Testis (tissue), 3 donors: ENCODE data around the gene NRCAM. TPM values are rescaled to one million over a fixed set of nuclear protein-coding genes. Genes with fewer than 3 reads are reported as not detected.

ENCODE experiments used
- DNase-seq: peaks from one replicate; pipeline ENCODE4 v3.0.0-alpha.2; 2019
- H3K27ac ChIP-seq, 2 donors: fragments of 200-600 bp; sonication (generic); one replicate each; pipeline ENCODE4 v1.5.1; 2019
- H3K27me3 ChIP-seq: fragments of 200-600 bp; sonication (generic); one replicate; pipeline ENCODE4 v1.5.1; 2019
- H3K36me3 ChIP-seq: fragments of 200-600 bp; sonication (generic); one replicate; pipeline ENCODE4 v1.5.1; 2017; ENCODE audit warnings: low read depth; ENCODE audit errors: missing control alignments
- H3K4me1 ChIP-seq: fragments of 200-600 bp; sonication (generic); one replicate; pipeline ENCODE4 v1.5.1; 2019
- H3K4me3 ChIP-seq, 2 donors: fragments of 200-600 bp; sonication (generic); one replicate each; pipeline ENCODE4 v1.5.1; 2017 to 2019
- H3K9me3 ChIP-seq: fragments of 200-600 bp; sonication (generic); one replicate; pipeline ENCODE4 v1.5.1; 2017
- POLR2A ChIP-seq: fragments of 450-650 bp; IDR thresholded peaks from one replicate; pipeline ENCODE4 v1.6.1; 2017; ENCODE audit warnings: antibody characterized with exemption, mild to moderate bottlenecking, moderate library complexity
- WGBS, 2 donors: methylation state at CpG; one replicate each; pipeline ENCODE4 v1.1.5; 2018; 5-methylcytosine and 5-hydroxymethylcytosine counted together
- intact Hi-C: fragments of 100-400 bp; cut with DNase I; formaldehyde crosslinking; loops from one replicate; pipeline ENCODE4 v1.15.1; 2023; ENCODE audit warnings: low total_unique reads
- polyA plus RNA-seq: library from polyadenylated mRNA; stranded (reverse); fragments of 350-450 nt; fragmentation: Illumina TruSeq; extraction: RNeasy Lipid Tissue Mini Kit (QIAGEN cat#74804); gene quantifications from one replicate; pipeline ENCODE4 v1.2.3, GENCODE V29; 2014; ENCODE audit warnings: low read depth, low replicate concordance; ENCODE audit not compliant: insufficient read depth
- total RNA-seq, 2 donors: library from RNA; depleted of rRNA; stranded (reverse); fragments of >200 nt; gene quantifications; one replicate each; pipeline ENCODE4 v1.2.3, GENCODE V29; 2016
- TF ChIP-seq, protein P1 (sequence below), 3 experiments: fragments of 450-650 bp in 2 of 3; fragments of 200-600 bp in 1 of 3; sonication (generic) in 1 of 3; IDR thresholded peaks; one replicate each; pipeline ENCODE4 v1.5.1; 2016 to 2019; ENCODE audit warnings: antibody characterized with exemption in 3 of 3, mild to moderate bottlenecking in 2 of 3, moderate library complexity in 1 of 3

NRCAM gene
- total and polyA plus RNA-seq, 3 donors from 2014 or later, result 7.4 to 11.4 (median 7.6) TPM

DNA sequence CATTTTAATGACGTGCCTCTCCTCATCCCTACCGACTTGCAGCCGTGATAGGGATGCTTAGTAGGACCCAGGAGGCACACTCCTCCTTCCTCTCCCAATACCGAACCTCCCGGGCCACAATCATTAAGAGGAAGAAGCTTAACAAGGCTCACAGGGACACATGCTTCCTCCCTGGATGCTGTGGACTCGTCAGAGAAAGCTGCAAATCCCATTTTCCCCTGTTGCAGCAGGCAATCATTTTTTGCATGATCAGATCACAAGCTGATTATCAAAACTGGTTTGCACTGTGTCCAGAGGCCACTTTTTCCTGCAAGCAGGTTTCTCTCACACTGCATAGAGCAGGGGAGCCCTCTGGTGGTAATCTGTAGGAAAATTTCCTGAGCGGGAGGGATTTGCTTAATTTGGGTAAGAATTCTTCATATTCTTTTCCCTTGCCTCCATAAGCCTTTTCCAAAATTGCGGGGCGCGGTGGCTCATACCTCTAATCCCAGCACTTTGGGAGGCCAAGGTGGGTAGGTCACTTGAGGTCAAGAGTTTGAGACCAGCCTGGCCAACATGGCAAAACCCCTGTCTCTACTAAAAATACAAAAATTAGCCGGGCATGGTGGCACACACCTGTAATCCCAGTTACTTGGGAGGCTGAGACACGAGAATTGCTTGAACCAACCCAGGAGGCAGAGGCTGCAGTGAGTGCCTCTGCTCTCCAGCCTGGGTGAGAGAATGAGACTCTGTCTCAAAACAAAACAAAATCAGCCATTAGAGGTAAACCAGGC is 310.0 kb downstream of the NRCAM start:
- Histone ChIP-seq H3K9me3 (no peaks in the 10 kb centered on the region), H3K27me3 (no peaks in the 10 kb centered on the region), H3K4me3 (no peak overlapping the region), H3K36me3 (no peaks in the 10 kb centered on the region), H3K4me1 (no peaks in the 10 kb centered on the region), H3K27ac (no peak overlapping the region)
- whole genome bisulfite sequencing, 2 donors, result 22 to 28% methylated on average over 12 of the region's 12 CpGs
- no peak for TF ChIP-seq POLR2A
- TF ChIP-seq, protein P1, sequence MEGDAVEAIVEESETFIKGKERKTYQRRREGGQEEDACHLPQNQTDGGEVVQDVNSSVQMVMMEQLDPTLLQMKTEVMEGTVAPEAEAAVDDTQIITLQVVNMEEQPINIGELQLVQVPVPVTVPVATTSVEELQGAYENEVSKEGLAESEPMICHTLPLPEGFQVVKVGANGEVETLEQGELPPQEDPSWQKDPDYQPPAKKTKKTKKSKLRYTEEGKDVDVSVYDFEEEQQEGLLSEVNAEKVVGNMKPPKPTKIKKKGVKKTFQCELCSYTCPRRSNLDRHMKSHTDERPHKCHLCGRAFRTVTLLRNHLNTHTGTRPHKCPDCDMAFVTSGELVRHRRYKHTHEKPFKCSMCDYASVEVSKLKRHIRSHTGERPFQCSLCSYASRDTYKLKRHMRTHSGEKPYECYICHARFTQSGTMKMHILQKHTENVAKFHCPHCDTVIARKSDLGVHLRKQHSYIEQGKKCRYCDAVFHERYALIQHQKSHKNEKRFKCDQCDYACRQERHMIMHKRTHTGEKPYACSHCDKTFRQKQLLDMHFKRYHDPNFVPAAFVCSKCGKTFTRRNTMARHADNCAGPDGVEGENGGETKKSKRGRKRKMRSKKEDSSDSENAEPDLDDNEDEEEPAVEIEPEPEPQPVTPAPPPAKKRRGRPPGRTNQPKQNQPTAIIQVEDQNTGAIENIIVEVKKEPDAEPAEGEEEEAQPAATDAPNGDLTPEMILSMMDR (IDR thresholded peaks at IDR 0.05), result peak; percentile 73 to 84 (median 84)
- intact Hi-C loops, result no loop called here
- DNase-seq, result peak; percentile 64

DNA sequence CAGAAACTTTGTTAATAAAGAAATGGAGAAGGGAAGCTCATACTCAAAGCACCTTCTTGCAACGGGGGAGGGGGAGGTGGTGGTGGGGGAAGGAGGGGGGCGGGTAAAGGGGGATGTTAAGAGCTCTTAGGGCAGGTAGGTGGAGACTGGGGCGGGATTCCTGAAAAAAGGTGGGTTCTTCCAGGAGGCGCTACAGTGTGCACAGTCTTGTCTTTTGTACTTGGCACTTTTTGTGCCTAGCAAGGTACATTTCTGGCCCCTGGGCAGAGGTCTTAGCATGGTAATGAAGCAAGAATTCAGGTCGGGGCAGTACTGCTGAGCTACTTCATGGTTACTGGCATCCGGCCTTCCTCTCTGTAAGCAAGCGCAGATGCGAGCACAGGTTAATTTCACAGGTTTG is 310.8 kb downstream of the NRCAM start:
- Histone ChIP-seq H3K9me3 (no peaks in the 10 kb centered on the region), H3K27me3 (no peaks in the 10 kb centered on the region), H3K4me1 (no peaks in the 10 kb centered on the region), H3K4me3 (no peak overlapping the region), H3K27ac (no peak overlapping the region), H3K36me3 (no peaks in the 10 kb centered on the region)
- 79 to 80% methylated on average over 8 of the region's 8 CpGs for WGBS, 2 donors
- DNase-seq, result no peak
- TF ChIP-seq, protein P1 (IDR thresholded peaks at IDR 0.05), result no peak
- no peak for TF ChIP-seq POLR2A
- intact Hi-C loops, result no loop called here

DNA sequence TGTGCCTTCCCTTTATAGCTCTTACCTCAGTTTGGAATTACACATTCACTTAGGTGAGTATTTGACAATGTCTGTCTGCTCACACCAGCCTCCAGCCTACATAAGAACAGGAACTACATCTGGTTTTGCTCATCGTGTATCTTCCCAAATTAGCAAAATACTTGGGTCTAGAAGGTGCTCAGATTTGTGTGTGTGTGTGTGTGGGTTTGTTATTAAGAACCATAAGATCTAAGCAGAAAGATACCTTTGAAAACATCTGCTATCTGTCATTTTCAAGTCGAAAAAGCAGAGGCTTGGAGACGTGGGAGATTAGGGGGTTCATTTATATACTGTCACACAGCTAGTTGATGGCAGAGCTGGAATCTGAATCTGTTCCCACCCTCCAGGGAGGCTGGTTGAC is 311.3 kb downstream of the NRCAM start:
- WGBS, 2 donors, result 59 to 71% methylated on average over 3 of the region's 3 CpGs
- H3K36me3 ChIP-seq, result no peaks in the 10 kb centered on the region

DNA sequence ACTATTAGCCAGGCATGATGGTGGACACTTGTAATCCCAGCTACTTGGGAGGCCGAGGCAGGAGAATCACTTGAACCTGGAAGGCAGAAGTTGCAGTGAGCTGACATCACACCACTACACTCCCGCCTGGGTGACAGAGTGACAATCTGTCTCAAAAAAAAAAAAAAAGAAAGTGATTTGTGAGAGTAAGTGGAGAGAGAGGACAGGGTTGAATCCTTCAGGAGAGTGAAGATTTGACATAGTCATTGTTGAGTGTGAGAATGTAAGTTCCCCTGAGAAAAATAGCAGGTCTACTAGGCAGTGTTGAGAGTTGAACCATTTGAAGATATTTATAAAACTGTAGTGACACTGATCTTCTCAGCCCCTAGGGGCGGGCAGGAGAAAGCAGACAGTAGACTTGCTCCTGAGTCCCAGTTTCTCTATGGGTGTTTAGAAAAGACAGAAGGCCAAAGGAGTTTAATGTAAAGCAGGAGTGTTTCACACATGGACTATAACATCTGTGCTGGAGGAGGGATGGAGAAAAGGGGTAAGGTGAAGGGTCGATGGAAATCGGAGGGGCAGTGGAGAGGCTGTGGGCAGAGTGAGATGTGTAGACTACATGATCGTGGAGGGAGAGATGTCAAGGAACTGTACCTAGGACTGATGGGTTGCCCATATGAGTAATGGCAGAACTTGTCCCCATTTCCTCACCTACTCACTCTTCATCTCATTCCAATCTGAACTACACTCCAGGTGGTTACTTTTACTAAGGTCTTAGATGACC is 312.4 kb downstream of the NRCAM start:
- no peak for TF ChIP-seq POLR2A
- TF ChIP-seq, protein P1 (IDR thresholded peaks at IDR 0.05), result no peak
- intact Hi-C loops, result no loop called here

More for the DNA sequence above, 311.3 kb downstream of the NRCAM start:
- no peak for TF ChIP-seq POLR2A
- TF ChIP-seq, protein P1 (IDR thresholded peaks at IDR 0.05), result no peak
- Histone ChIP-seq H3K27me3 (no peaks in the 10 kb centered on the region), H3K4me3 (no peak overlapping the region), H3K4me1 (no peaks in the 10 kb centered on the region), H3K27ac (no peak overlapping the region), H3K9me3 (no peaks in the 10 kb centered on the region)
- no peak for DNase-seq
- intact Hi-C loops, result no loop called here

More for the DNA sequence above, 312.4 kb downstream of the NRCAM start:
- Histone ChIP-seq H3K4me3 (no peak overlapping the region), H3K27ac (no peak overlapping the region), H3K27me3 (no peaks in the 10 kb centered on the region), H3K4me1 (no peaks in the 10 kb centered on the region), H3K36me3 (no peaks in the 10 kb centered on the region), H3K9me3 (no peaks in the 10 kb centered on the region)
- 94 to 97% methylated on average over 6 of the region's 6 CpGs for WGBS, 2 donors
- DNase-seq, result no peak
